Mammary epithelial cell (primary cell): ENCODE measurements around the gene GRK7.

ENCODE experiments used
- CTCF ChIP-seq, 2 donors: IDR thresholded peaks in 1 of 2; conservative IDR thresholded peaks in 1 of 2; 2 replicates each; pipeline ENCODE4 v1.5.1; 2011 to 2012; ENCODE audit warnings: inconsistent platforms in 2 of 2, low read length in 2 of 2, mild to moderate bottlenecking in 2 of 2, control low read depth in 1 of 2, low read depth in 1 of 2; ENCODE audit not compliant: insufficient read depth in 1 of 2; ENCODE audit errors: extremely low read depth in 1 of 2
- EZH2 ChIP-seq: IDR thresholded peaks from 2 replicates; pipeline ENCODE4 v1.6.1; 2012; ENCODE audit warnings: low read length, inconsistent platforms, borderline replicate concordance

- peak in 1 of 2 donors; percentile 56 for TF ChIP-seq CTCF (conservative IDR thresholded peaks at IDR 0.05 in 1 of 2, IDR thresholded peaks at IDR 0.05 in 1 of 2; ENCODE audit: extremely low read depth in 1 of 2, insufficient read depth in 1 of 2, low read depth in 1 of 2, low read length in 2 of 2)
- TF ChIP-seq EZH2 = no peak
These were observed 19.3 kb downstream of the GRK7 start for GRCh38 chr3:141782386-141782932.
